ENCODE results near the gene FOXP1. TPM values are rescaled to one million over a fixed set of nuclear protein-coding genes. Genes with fewer than 3 reads are reported as not detected.

The FOXP1 gene
- total RNA-seq, 4 donors from 2014 or later, result 49.8 to 157 (median 71.9) TPM

DNA sequence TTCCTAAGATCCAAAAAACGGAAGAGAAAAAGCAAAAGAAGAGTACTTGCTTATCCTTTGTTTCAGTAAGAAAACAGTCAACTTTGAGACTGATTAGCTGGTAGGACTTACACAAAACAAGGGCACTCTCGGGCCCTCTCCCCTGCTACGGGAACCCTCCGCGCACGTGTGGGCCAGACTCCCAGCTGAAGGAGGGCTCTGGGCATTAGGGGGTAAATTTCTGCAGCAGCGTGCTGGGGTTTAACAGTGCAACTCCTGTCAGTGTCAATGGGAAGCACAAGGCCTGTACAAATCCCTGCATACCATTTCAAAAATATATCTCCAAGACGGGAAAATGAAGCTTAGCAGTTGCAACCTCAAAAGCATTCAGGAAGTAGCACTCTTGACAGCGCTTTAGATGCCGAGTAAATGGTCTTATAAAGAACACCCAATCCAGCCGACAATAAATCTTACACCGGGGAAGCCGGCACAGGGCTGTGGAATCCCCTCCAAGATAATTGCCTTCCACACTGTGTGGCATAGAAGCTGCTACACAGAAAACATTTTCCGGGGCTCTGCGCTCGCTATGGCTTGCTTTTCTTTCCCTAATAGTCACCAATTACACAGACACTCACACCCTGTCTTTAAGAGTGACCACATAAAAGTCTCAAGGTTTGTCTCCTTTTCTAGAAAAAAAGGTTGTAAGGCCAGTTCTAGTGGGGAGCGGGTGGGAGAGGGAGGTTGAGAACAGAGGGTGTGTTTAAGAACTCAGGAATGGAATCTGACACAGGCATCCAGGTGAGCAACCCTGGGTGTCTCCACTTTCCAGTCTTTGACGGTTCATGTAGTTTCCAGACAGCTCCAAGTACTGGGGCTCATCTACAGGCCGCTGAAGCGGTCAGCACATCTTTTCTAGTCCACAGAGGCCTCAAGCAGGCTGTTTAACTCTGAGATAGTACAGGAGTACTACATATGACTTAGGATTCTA is 512.7 kb downstream of the FOXP1 start:
- peaks cover 42% of the 10 kb centered on the region for H3K4me1 ChIP-seq
- H3K27ac ChIP-seq, result no peak overlapping the region
- DNase-seq (ENCODE audit: low spot score in 2 of 2), result no peak
- no peaks in the 10 kb centered on the region for H3K36me3 ChIP-seq
- no peak overlapping the region for H3K4me3 ChIP-seq
- WGBS, result 80% methylated on average over 20 of the region's 20 CpGs
- H3K27me3 ChIP-seq, result no peaks in the 10 kb centered on the region
- TF ChIP-seq POLR2A (IDR thresholded peaks at IDR 0.05) (no peak), EP300 (IDR thresholded peaks at IDR 0.05) (no peak), POLR2AphosphoS5 (IDR thresholded peaks at IDR 0.05) (no peak)
- TF ChIP-seq, protein P1, sequence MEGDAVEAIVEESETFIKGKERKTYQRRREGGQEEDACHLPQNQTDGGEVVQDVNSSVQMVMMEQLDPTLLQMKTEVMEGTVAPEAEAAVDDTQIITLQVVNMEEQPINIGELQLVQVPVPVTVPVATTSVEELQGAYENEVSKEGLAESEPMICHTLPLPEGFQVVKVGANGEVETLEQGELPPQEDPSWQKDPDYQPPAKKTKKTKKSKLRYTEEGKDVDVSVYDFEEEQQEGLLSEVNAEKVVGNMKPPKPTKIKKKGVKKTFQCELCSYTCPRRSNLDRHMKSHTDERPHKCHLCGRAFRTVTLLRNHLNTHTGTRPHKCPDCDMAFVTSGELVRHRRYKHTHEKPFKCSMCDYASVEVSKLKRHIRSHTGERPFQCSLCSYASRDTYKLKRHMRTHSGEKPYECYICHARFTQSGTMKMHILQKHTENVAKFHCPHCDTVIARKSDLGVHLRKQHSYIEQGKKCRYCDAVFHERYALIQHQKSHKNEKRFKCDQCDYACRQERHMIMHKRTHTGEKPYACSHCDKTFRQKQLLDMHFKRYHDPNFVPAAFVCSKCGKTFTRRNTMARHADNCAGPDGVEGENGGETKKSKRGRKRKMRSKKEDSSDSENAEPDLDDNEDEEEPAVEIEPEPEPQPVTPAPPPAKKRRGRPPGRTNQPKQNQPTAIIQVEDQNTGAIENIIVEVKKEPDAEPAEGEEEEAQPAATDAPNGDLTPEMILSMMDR (IDR thresholded peaks at IDR 0.05), result no peak
- no peaks in the 10 kb centered on the region for H3K9me3 ChIP-seq

DNA sequence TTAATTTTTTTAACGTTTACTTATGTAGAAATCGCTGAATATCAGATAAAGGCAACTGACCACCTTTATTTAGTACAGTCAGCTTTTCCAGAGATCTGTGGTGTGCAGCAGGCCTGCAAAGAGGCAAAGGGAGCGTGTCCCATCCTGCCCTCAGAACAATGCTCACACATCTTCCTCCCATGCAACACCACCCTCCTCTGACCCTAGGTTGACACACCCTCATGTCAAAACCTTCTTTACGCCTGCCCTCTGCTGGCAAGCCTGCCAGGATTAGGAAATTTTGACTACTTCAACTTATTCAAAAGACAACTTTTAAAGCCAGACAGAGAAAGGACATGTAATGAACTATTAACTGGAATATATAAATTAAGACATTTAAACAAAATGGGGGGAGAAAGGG is 513.7 kb downstream of the FOXP1 start:
- DNase-seq (ENCODE audit: low spot score in 2 of 2), result peak in 1 of 2 donors; percentile 81
- WGBS, result 42% methylated on average over 4 of the region's 4 CpGs
- H3K27ac ChIP-seq, result no peak overlapping the region
- peaks cover 46% of the 10 kb centered on the region for H3K4me1 ChIP-seq
- H3K27me3 ChIP-seq, result no peaks in the 10 kb centered on the region
- no peaks in the 10 kb centered on the region for H3K9me3 ChIP-seq
- H3K36me3 ChIP-seq, result no peaks in the 10 kb centered on the region
- no peak for TF ChIP-seq POLR2A (IDR thresholded peaks at IDR 0.05)
- TF ChIP-seq POLR2AphosphoS5 (IDR thresholded peaks at IDR 0.05), result peak in 1 of 3 donors; percentile 49
- TF ChIP-seq, protein P1 (IDR thresholded peaks at IDR 0.05), result peak; percentile 32 to 46
- TF ChIP-seq EP300 (IDR thresholded peaks at IDR 0.05), result no peak
- H3K4me3 ChIP-seq, result no peak overlapping the region

DNA sequence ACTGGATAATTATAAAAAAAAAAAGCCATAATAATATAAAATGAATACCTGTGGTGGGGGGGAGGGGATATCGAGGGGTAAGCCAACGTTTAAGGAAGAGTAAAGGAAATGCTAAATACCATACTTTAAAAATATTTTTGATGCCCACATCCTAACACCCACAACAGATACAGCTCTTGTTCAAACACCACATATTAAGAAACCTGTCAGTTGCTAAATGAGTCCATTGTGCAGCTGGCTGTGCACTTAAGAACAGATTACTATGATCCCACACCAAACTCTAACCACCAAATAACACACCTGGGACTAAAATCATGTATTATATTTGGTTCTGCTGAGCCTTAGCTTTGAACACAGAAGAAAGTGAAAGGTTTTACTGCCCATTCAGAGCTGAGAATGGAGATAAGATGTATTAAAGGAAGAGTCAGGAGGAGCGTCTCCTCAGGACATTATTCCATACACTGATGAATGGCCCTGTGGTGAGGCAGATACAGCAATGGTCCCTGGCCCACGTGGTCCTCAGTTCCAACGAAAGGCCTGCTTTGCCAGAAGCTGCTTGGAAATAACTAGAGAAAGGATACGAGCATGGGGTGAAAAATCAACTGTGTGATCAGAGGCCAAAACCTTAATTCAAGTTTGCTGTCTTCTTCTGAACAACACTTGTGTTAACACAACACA is 515.4 kb downstream of the FOXP1 start:
- H3K27me3 ChIP-seq, result no peaks in the 10 kb centered on the region
- WGBS, result 62% methylated on average over 6 of the region's 6 CpGs

DNA sequence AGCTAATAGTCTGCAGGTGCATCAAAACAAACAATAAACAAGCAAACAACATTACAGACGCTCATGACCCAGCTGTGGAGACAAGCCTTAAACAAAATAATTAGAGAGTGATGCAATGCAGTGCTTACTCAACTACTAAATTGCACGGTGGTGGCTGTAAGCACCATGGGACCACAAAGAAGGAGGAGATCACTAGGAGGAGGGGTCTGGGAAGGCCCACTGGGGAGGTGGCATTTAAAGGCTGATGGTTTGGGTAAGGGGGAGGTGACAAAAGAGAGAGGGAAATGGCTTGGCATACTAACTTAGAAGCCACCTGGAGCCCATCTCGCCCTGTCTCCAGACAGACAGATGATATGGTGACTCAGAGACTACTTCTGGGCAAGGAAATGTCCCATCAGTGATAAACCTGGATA is 516.7 kb downstream of the FOXP1 start:
- 24% methylated on average over 3 of the region's 3 CpGs for WGBS
- no peaks in the 10 kb centered on the region for H3K27me3 ChIP-seq

More for the DNA sequence above, 515.4 kb downstream of the FOXP1 start:
- H3K27ac ChIP-seq, result no peak overlapping the region
- H3K4me3 ChIP-seq, result no peak overlapping the region
- H3K4me1 ChIP-seq, result peaks cover 55% of the 10 kb centered on the region
- H3K9me3 ChIP-seq, result no peaks in the 10 kb centered on the region
- H3K36me3 ChIP-seq, result no peaks in the 10 kb centered on the region
- TF ChIP-seq POLR2AphosphoS5 (IDR thresholded peaks at IDR 0.05), result no peak
- no peak for TF ChIP-seq POLR2A (IDR thresholded peaks at IDR 0.05)
- TF ChIP-seq, protein P1 (IDR thresholded peaks at IDR 0.05), result no peak
- no peak for TF ChIP-seq EP300 (IDR thresholded peaks at IDR 0.05)
- no peak for DNase-seq (ENCODE audit: low spot score in 2 of 2)

More for the DNA sequence above, 516.7 kb downstream of the FOXP1 start:
- DNase-seq (ENCODE audit: low spot score in 2 of 2), result no peak
- Histone ChIP-seq H3K27ac (no peak overlapping the region), H3K36me3 (no peaks in the 10 kb centered on the region), H3K9me3 (no peaks in the 10 kb centered on the region), H3K4me3 (no peak overlapping the region), H3K4me1 (peaks cover 65% of the 10 kb centered on the region)
- TF ChIP-seq, protein P1 (IDR thresholded peaks at IDR 0.05), result no peak
- TF ChIP-seq POLR2A (IDR thresholded peaks at IDR 0.05) (no peak), EP300 (IDR thresholded peaks at IDR 0.05) (no peak), POLR2AphosphoS5 (IDR thresholded peaks at IDR 0.05) (peak in 1 of 3 donors; percentile 8)
